Embryonic facial prominence (tissue), 1 donor: ENCODE data around the gene CAB39L.

Experiments used
- DNase-seq: peaks from one replicate; pipeline ENCODE4 v3.0.0-alpha.2; 2016; ENCODE audit errors: extremely low spot score

CAB39L gene

DNA sequence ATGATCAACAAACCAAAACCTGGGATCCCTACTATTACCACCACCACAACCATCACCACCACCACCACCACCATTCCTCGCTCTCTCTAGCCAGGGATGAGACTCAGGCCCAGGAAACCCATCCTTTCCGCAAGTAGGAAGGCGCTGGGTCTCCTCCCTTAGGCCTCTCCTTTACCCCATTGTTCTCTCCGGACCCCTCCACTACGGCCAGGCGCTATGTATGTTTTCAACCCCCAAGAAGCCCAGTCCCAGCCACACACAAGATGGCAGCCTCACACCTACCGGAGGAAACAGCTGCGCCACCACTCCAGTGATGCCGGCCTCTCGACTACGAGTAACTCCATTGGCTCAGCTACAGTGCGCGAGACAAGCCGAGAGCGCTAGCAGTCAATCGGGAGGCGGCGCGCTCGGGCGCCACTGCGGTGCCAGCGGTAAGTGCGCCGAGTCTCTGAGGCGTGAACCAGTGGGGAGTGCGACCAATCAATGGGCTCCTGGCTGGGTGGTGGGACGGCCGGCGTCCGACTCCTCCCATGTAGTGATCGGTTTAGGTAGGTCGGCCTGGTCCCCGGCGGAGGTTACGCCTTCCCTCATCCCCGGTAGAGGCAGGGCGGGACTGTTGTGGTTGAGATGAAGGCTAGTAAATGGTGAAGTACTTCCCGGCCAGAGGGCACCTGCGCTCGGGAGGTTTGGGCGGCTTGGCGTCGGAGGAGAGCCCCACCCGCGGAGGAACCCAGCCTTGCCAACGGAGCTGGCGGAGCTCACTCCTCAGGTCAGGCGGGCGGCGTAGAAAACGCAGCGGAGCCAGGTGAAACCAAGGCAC, at the start of gene CAB39L, which contains the start of gene SETDB2:
TSS of gene CAB39L (minus strand) at position 361 of the 820 bp plus-strand sequence. CDS start 61,154 bp downstream, outside the sequence.
TSS of gene SETDB2 (plus strand) at position 571 of the 820 bp plus-strand sequence. CDS start 7,620 bp downstream, outside the sequence.
- DNase-seq = peak; percentile 97

DNA sequence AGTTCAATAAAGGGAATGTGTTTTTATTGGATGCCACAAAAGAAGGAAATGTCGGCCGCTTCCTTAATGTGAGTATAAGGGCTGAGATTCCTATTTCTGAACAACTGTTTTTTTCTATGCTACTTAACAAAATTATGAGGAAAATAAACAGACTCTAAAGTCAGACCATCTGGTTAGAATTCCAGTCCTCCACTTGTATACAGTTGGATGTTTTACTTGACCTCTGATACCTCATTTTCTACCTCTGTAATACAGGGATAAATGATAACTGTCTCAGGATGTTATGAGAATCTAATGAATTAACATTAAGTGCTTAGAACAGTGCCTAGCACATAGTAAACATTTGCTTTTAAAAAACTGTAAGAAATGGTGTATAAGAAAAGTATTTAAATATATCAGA, 44.7 kb upstream of the CAB39L start:
- no peak for DNase-seq

DNA sequence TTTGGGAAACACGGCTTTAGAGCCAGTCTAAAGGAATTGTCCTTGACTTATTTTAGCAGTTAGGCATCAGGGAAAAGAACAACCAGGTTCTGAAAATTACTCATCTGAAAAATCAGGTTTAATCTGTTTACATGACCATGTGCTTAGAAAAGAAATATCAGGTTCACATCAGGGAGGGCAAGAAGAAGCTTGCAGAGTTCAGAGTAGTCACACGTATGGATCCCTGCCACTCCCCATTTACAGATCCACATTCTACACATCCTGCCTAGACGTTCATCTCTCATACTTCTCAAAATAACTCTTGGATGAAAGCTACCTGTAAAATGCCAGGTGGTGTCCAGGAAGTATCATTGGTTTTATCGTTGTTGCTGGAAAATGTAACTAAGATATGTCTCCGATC, 37.9 kb upstream of the CAB39L start:
- DNase-seq = no peak

DNA sequence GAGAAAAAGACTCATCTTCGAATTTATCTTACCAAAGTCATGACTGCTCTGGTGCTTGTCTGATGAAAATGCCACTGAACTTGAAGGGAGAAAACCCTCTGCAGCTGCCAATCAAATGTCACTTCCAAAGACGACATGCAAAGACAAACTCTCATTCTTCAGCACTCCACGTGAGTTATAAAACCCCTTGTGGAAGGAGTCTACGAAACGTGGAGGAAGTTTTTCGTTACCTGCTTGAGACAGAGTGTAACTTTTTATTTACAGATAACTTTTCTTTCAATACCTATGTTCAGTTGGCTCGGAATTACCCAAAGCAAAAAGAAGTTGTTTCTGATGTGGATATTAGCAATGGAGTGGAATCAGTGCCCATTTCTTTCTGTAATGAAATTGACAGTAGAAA, 32.7 kb upstream of the CAB39L start:
- DNase-seq = no peak

DNA sequence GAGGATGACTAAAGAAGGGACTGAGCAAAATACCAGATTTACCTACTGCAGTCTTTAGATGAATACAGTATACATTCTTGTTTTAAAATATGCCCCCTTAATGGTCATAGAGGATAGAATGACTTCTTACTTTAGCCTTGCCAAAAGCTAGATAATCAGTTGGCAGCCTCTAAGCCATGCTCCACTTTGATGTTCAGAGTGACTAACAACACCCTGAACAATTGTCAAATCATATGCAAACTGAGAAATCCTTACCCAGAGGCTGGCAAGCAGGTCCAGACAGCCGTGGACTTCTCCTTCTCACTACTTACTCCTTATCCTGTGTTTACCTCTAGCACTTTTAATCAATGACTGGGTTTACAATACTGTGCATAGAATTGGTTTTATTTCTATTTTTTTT, 28.3 kb upstream of the CAB39L start:
- no peak for DNase-seq

DNA sequence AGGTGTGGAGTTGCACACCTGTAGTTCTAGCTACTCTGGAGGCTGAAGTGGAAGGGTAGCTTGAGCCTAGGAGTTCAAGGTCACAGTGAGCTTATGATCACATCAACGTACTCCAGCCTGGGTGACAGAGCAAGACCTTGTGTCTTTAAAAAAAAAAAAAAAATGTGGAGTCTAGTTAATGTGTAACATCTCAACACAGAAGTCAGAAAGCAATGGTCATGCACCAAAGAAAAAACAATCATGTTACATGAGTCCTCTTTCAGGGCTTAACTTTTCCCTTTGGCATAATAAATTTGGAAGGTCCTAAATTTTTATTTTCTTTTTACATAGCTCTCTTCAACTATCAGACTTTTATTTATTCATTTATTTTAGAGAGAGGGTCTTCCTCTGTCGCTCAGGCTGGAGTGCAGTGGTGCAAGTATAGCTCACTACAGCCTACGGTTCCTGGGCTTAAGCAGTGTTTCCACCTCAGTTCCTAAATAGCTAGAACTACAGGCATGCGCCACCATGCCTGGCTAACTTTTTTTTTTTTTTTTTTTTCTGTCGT, 22.5 kb upstream of the CAB39L start:
- DNase-seq = no peak

DNA sequence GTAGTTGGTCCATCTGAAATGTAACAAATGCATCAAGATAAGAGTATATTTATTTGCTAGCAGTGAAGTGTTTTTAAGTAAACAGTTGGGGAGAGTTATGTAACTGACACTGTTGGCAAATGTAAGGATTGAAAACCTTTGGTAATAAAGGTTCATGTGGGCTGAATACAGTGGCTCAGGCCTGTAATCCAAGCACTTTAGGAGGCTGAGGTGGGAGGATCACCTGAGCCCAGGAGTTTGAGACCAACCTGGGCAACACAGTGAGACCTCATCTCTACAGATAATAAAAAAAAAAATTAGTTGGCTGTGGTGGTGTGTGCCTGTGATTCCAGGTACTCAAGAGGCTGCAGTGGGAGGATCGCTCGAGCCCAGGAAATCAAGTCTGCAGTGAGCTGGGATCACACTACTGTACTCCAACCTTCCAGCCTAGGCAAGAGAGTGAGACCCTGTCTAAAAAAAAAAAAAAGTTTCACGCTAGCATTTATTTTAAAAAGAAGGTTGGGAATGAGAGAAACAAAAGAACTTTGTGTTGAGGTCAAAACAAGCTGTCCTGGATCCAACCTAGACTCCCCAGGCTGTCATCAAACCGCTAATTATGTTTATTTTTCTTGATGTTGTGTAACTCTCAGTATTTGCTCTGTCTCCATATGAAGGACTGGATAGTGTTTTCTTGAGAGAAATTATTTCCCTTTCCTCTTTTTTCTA, 20.9 kb upstream of the CAB39L start:
- DNase-seq = no peak

DNA sequence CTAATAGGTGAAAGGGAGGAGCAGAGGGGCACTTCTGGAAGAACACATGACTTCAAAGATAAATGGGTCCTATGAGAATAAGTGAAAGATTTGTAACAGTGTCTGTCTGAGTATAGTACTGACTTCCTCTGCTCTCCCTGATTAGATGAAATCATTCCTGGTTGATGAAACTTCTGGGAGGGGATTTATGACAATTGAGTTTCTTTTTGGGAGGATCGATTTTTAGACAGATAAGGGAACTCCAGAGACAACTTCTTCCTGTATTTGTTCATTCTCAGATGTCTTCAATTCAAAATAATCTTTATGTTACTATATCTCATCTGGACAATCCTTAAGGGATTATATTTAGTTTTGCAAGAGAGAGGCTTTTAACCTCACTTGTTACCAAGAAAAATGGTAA, 20.2 kb upstream of the CAB39L start:
- no peak for DNase-seq

DNA sequence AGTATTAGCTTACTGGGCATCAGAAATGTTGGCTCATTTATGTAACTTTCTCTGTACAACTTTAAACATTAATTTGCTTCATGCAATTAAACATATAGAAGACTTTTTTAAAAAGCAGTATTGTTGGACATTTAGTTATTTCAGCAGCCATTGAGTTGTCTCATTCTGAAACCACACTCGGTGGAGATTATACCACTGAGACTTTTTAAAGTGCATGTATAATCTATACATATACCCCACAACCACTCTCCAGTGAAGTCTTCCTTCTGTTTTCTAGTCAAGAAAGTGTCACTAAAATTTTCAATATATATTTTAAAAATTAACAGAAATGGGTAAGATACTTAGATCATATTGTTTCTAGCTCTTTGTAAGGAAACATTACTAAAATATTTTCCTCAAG, 15.7 kb upstream of the CAB39L start:
- no peak for DNase-seq

DNA sequence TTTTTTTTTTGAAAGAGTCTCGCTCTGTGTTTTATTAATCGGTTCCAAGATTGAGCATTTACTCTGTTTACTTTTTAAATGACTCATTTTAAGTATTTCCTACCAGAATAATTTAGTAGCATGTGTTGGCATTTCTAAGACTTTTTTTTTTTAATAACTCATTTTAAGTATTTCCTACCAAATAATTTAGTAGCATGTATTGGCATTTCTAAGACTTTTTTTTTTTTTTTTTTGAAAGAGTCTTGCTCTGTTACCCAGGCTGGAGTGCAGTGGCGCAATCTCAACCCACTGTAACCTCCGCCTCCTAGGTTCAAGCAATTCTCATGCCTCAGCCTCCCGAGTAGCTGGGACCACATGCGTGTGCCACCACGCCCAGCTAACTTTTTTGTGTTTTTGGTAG, 13.4 kb upstream of the CAB39L start:
- DNase-seq = no peak

DNA sequence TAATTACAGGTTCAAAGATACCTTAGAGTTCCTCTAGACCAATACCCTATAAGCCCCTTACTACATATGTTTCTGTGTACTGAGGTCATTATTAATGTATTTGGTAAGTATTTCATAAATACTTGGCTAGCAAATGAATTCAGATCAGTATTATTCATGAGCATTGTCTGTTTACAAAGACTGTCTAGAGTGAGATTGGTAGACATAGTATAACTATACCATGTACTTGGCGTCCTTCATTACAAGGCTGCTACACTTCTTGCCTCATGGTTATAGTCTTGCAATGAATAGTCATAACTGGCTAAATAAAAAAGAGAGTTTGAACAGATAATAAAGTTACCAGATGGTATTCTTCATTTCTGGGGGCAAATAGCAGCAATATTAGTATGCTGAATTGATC, 12.3 kb upstream of the CAB39L start:
- no peak for DNase-seq

DNA sequence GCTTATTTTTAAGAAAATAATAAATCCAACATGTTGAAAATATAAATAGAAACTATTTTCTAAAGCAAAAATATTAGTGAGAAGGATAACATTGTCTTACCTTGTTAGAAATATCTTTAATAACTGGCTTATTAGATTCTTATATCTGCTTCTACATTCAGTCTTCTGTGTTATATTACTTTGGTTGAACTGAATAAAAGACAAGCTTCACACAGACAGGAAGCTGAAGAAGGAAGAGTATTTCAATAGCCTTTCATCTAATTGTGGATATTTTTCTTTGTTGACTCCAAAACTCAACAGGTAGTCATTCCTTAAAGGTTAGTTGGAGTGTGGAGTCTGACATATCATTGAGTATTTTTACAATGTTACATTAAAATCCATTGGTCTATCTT, 11.1 kb upstream of the CAB39L start:
- DNase-seq = no peak

DNA sequence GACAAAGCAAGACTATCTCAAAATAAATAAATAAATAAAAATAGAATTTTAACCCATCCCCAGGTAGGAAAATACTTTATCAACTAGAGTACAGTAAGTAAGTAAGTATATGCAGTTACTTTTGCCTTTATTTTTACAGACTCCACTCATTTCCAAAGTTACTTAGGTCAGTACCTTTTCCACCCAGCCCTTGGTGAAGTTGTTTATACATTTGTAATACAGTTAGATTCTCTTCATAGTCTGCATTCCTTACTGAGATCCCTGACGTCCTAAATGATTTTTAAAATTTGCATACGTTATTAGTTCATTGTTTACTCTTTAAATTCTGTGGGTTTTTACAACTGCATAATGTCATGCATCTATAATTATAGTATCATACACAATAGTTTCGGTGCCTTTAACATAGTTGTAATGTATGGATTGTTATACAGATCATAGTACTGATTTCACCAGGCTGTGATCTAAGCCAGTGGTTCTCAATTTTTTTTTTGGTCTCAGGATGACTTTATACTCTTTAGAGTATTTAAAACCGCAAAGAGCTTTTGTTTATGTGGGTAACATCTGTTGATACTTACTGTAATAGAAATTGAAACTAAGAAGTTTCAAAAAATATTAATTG, 10.6 kb upstream of the CAB39L start:
- no peak for DNase-seq

DNA sequence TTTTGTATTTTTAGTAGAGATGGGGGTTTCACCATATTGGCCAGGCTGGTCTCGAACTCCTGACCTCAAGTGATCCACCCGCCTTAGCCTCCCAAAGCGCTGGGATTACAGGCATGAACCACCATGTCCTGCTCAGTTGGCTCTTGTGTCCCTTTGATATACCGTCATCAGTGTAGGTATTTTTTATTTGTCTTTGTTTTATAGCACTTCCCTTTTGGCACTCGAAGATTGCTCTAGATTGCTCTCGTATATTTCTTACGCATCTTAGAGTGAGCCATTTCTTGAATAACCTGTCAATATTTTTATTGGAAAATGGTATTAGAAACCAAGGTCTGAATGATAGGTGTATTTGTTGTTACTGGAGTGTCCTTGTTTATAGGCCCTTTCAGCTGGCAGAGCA, 9.6 kb upstream of the CAB39L start:
- no peak for DNase-seq

DNA sequence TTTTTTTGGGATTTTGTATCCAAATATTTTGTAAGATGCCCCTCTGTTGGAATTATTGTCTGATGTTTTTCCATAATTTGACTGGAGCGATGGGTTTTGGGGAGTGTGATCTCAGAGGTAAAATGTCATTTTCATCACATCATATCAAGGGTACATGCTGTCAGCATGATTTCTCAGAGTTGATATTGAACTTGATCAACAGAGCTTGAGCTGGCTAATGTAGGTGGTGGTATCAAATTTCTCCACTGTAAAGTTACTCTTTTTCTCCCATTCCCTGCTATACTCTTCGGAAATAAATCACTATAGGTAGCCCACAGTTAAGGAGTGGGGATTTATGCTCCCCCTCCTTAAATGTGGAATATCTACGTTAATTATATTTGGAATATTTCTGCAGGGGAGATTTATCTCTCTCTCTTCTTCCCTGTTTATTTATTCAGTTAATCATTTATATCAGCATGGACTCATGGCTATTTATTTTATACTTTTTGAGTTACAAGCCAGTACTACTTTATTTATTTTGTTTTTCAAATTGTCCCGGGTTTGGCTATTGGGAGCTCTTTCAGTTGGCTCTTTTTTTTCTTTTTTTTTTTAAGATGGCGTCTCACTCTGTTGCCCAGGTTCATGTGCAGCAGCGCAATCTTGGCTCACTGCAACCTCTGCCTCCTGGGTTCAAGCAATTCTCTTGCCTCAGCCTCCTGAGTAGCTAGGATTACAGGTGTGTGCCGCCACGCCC, 9.0 kb upstream of the CAB39L start:
- no peak for DNase-seq

DNA sequence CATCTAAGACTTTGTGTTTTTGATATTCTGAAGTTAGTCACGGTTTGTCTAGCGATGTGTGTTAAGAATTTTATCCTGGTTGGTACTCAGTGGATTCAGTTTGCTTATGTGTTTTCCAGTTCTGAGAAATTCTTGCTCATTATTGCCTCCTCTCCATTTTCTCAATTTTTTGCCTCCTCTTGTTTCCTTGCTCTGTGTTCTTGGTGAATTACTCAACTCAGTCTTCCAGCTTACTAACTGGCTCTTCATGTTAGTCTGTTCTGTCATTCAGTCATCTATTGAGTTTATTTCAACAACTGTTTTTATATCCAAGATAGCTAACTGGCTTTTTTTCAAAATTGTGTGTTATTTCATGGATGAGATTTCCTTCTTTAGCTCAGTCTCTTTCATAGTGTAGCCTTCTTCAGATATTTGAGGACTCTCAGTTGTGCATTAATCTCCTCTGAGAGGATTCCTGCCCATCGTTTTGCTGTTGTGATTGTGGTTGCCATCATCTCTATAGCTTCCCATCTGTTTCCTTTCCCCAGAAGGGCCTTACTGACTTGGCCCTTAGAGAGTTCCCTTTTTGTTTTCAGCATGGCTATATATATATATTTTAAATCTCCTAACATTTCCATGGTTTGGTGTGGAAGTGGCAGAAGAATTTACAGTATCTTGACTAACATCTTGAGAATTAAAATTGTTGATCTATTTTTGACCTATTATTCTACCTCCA, 6.4 kb upstream of the CAB39L start:
- DNase-seq = no peak

DNA sequence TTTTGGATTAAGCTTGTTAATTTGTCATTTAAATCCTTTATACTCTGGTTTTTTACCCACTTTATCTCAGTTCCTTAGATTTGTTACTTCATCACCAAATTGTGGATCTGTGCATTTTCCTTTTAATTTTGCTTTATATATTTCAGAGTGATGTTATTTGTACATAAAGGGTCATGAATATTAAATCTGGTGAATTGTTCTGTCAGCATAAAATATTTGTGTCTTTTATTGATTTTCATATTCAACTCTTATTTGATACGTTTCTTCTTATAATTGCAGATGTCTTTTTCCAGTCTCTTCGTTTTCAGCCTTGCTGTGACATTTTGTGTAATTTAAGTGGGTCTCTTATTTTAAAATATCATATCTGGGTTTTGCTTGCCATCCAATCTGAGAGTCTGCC, 4.9 kb upstream of the CAB39L start:
- DNase-seq = no peak

DNA sequence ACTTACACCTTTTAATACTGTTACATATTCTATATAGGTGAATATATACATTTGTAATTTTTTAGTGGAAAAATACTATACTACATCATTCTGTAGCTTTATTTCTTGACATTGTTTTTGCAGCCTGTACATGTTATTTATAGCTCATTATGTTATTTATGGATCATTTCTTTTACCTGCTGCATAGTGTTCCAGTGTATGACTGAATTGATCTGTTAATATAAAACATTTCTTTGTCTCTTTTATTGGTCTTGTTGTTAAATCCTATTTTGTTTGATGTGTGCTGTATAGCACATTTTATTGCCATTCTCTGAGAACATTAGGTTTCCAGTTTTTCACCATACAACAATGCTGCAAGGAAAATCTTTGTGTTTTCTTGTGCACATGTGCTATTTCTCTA, 2.6 kb upstream of the CAB39L start:
- no peak for DNase-seq

DNA sequence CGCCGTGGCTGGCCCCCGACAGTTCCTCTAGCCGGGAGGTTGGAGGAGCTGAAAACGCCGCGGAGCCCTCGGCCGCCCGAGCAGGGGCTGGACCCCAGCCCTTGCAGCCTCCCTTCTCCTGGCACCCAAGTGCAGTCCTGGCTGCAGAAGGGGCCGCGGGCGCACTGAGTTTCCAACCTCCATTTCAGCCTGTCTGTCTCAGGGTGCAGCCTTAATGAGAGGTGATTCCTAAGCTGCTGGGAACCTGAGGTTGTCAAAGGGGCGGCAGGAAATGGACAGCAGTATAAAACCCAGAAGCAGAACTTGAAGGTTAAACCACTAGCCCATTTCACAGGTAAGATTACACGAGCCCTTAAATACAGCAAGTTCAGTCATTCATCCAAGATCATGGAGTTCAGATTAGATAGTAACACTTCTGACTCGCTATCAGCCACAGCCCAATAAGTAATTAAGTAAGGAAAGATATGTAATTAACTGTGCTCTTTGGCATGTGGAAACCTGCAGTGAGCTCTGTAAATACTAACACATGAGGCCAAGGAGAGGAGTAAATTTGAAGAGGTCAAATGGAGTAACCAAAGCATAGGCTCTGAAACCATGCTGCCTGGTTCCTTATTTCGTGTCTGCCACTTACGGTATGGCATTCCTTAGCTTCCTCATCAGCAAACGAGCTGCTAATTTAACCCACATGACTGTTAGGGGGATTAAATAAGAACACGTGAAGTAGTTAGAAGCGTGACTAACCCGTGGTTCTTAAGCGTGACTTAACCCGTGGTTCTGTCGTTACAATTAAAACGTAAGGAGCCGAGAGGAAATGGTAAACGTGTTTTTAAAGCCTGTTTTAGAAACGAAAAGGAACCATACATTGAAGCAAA, 896 bp upstream of the CAB39L start:
- no peak for DNase-seq

DNA sequence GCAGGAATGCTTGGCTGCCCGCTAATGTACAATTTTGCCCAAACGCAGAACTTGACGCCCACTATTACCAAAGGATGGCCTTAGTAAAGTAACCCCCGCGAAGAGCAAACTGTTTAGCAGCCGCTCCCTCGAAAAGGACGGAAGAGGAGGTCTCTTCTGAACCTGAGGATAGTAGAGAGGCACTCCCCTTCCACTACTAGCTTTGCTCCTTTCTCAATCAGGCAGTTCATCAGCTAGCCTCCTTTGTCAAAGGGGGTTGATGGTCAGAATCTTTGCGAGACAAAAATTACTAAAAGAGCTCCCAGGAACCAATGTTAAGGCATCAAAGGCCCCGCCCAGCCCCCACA, 534 bp downstream of the CAB39L start:
- peak; percentile 34 for DNase-seq
